Measurements from ENCODE around the gene CDYL. TPM values are rescaled to one million over a fixed set of nuclear protein-coding genes. Genes with fewer than 3 reads are reported as not detected.

Gene CDYL
- polyA plus RNA-seq, 1 of the 3 experiments (the other 2 are of a cell fraction), result 13.3 TPM

DNA sequence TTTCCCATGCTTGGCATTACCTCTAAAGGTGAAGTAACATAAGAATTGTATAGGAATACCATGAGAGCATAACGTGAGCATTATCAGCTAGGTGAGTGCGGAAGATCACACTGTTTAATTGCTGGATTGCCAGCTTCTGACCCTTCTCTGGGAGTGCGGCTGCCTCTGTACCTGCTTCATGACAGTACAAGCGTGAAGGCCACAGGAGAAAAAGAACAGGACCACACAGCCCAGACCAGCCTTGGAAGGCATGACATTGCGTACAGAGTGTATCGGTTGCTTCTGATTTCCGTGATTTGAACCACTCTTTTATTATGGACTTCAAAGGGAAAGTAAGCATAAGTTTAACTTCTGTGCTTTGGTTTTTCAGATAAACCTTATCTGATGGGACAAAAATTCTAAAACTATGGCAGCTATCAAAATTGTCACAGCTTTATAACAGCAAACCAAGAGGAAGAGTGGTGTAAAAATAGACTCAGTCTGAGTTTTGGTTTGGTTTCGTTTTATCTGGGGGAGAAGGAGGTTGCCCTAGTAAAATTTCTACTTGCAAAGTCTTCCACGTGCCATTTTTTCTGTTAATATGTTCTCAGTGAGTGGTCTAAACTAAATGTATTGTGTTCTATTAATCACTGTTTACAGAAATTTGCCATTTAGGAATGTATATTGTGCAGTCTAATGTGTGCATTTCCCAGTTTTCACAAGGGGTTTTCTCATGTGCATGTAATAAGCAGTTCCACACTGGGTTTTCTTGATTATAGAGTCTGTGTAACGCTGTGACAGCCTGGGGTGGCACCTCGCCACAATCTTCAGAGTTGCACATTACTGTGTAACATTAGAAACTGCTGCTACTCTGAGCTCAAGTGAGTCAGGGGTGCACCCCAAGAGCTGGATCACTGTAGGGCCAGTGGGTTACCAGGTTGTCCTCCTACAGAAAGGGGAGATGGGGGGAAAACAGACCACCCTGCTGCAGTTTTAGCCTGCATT, 130.4 kb downstream of the CDYL start:
- 96% methylated on average over 11 of the region's 11 CpGs for WGBS (ENCODE audit: low lambda C conversion rate)
- ChIA-PET POLR2A (interaction anchor here (0.6 kb wide), 1 partner anchor 13 kb away, joined by 3 read pairs; no protein-coding TSS in a partner anchor), CTCF (interaction anchor here (0.6 kb wide), 1 partner anchor 24 kb away, joined by 3 read pairs; no protein-coding TSS in a partner anchor)
- H3K9ac ChIP-seq, result no peak overlapping the region
- H3F3A ChIP-seq (replicated peaks; ENCODE audit: insufficient read depth), result no peaks in the 10 kb centered on the region
- H3K4me2 ChIP-seq, result no peak overlapping the region
- H3K27me3 ChIP-seq (ENCODE audit: insufficient read depth), result no peaks in the 10 kb centered on the region
- H3K9me3 ChIP-seq, result no peaks in the 10 kb centered on the region
- H2AFZ ChIP-seq (ENCODE audit: low read depth), result no peak overlapping the region
- H3K79me2 ChIP-seq (ENCODE audit: insufficient read depth), result no peaks in the 10 kb centered on the region; the same call in 1 of the 2 replicates
- H3K9me2 ChIP-seq, result no peaks in the 10 kb centered on the region
- no peaks in the 10 kb centered on the region for H4K20me1 ChIP-seq (ENCODE audit: insufficient read depth)
- H3K27ac ChIP-seq (ENCODE audit: low read depth in 2 of 2, low read length in 1 of 2), result no peak overlapping the region
- peaks cover 0 to 23% of the 10 kb centered on the region in 2 experiments; a peak in 2 of 4 replicates for H3K4me1 ChIP-seq (ENCODE audit: control insufficient read depth in 1 of 2, insufficient read depth in 2 of 2, low read depth in 1 of 2, low read length in 1 of 2)
- DNase-seq, result no peak
- no peak overlapping the region for H3K4me3 ChIP-seq (ENCODE audit: low read depth in 2 of 2, low read length in 1 of 2)
- TF ChIP-seq NFIC (IDR thresholded peaks at IDR 0.05; ENCODE audit: borderline replicate concordance) (no peak), CHD2 (IDR thresholded peaks at IDR 0.05; ENCODE audit: low read length, partially characterized antibody) (no peak), ELF1 (IDR thresholded peaks at IDR 0.05) (no peak), EZH2phosphoT487 (IDR thresholded peaks at IDR 0.05; ENCODE audit: borderline replicate concordance, low read depth) (no peak), TAF1 (IDR thresholded peaks at IDR 0.05; ENCODE audit: borderline replicate concordance, low read depth, low read length) (no peak), MAX (IDR thresholded peaks at IDR 0.05; ENCODE audit: low read depth) (no peak), NRF1 (IDR thresholded peaks at IDR 0.05; ENCODE audit: low read depth, low read length) (no peak), TEAD4 (IDR thresholded peaks at IDR 0.05; ENCODE audit: borderline replicate concordance, insufficient read depth) (no peak), GATA2 (CRISPR knock-in tag; IDR thresholded peaks at IDR 0.05) (no peak)
- TF ChIP-seq, protein P1, sequence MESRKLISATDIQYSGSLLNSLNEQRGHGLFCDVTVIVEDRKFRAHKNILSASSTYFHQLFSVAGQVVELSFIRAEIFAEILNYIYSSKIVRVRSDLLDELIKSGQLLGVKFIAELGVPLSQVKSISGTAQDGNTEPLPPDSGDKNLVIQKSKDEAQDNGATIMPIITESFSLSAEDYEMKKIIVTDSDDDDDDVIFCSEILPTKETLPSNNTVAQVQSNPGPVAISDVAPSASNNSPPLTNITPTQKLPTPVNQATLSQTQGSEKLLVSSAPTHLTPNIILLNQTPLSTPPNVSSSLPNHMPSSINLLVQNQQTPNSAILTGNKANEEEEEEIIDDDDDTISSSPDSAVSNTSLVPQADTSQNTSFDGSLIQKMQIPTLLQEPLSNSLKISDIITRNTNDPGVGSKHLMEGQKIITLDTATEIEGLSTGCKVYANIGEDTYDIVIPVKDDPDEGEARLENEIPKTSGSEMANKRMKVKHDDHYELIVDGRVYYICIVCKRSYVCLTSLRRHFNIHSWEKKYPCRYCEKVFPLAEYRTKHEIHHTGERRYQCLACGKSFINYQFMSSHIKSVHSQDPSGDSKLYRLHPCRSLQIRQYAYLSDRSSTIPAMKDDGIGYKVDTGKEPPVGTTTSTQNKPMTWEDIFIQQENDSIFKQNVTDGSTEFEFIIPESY (IDR thresholded peaks at IDR 0.05; ENCODE audit: borderline replicate concordance, low read depth), result no peak
- TF ChIP-seq, protein P2, sequence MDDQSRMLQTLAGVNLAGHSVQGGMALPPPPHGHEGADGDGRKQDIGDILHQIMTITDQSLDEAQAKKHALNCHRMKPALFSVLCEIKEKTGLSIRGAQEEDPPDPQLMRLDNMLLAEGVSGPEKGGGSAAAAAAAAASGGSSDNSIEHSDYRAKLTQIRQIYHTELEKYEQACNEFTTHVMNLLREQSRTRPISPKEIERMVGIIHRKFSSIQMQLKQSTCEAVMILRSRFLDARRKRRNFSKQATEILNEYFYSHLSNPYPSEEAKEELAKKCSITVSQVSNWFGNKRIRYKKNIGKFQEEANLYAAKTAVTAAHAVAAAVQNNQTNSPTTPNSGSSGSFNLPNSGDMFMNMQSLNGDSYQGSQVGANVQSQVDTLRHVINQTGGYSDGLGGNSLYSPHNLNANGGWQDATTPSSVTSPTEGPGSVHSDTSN (IDR thresholded peaks at IDR 0.05), result no peak
- H3K36me3 ChIP-seq (replicated peaks in 1 of 2; ENCODE audit: control insufficient read depth in 1 of 2, insufficient read depth in 2 of 2, low read length in 1 of 2), result no peaks in the 10 kb centered on the region

GRCh38 chr6:4907602-4908001, 131.4 kb downstream of the CDYL start:
- Histone ChIP-seq H3K9me2 (no peaks in the 10 kb centered on the region), H3K79me2 (ENCODE audit: insufficient read depth) (no peaks in the 10 kb centered on the region; the same call in none of the 2 replicates), H4K20me1 (ENCODE audit: insufficient read depth) (no peaks in the 10 kb centered on the region), H3K4me2 (no peak overlapping the region), H3K27ac (ENCODE audit: low read depth in 2 of 2, low read length in 1 of 2) (no peak overlapping the region), H3K9ac (no peak overlapping the region), H3K36me3 (replicated peaks in 1 of 2; ENCODE audit: control insufficient read depth in 1 of 2, insufficient read depth in 2 of 2, low read length in 1 of 2) (no peaks in the 10 kb centered on the region), H3K27me3 (ENCODE audit: insufficient read depth) (no peaks in the 10 kb centered on the region), H3K4me3 (ENCODE audit: low read depth in 2 of 2, low read length in 1 of 2) (no peak overlapping the region), H2AFZ (ENCODE audit: low read depth) (no peak overlapping the region), H3F3A (replicated peaks; ENCODE audit: insufficient read depth) (no peaks in the 10 kb centered on the region), H3K9me3 (no peaks in the 10 kb centered on the region), H3K4me1 (ENCODE audit: control insufficient read depth in 1 of 2, insufficient read depth in 2 of 2, low read depth in 1 of 2, low read length in 1 of 2) (peaks cover 0 to 23% of the 10 kb centered on the region in 2 experiments; a peak in 2 of 4 replicates)
- ChIA-PET POLR2A (no interaction called here), CTCF (interaction anchor here (1.0 kb wide), 1 partner anchor 10 kb away, joined by 3 read pairs; no protein-coding TSS in a partner anchor)
- 95% methylated on average over 6 of the region's 6 CpGs for WGBS (ENCODE audit: low lambda C conversion rate)
- DNase-seq, result no peak
- TF ChIP-seq RAD21 (IDR thresholded peaks at IDR 0.05; ENCODE audit: low read length) (no peak), USF1 (IDR thresholded peaks at IDR 0.05; ENCODE audit: borderline replicate concordance, low read depth) (no peak), GATA2 (CRISPR knock-in tag; IDR thresholded peaks at IDR 0.05) (no peak), REST (IDR thresholded peaks at IDR 0.05; ENCODE audit: low read depth, low read length) (no peak), SIN3A (IDR thresholded peaks at IDR 0.05; ENCODE audit: borderline replicate concordance, low read depth, low read length) (no peak)
- TF ChIP-seq, protein P3, sequence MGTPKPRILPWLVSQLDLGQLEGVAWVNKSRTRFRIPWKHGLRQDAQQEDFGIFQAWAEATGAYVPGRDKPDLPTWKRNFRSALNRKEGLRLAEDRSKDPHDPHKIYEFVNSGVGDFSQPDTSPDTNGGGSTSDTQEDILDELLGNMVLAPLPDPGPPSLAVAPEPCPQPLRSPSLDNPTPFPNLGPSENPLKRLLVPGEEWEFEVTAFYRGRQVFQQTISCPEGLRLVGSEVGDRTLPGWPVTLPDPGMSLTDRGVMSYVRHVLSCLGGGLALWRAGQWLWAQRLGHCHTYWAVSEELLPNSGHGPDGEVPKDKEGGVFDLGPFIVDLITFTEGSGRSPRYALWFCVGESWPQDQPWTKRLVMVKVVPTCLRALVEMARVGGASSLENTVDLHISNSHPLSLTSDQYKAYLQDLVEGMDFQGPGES (IDR thresholded peaks at IDR 0.05; ENCODE audit: low read depth, low read length), result no peak
